ENCODE results near the gene CDH26. TPM values are rescaled to one million over a fixed set of nuclear protein-coding genes. Genes with fewer than 3 reads are reported as not detected.

The CDH26 gene
- total and polyA plus RNA-seq, 9 of the 15 experiments (the other 6 are each of a cell fraction or from before 2014, with no cell fraction given): 0.07 to 0.13 (median 0.10) TPM; not detected in 4

DNA sequence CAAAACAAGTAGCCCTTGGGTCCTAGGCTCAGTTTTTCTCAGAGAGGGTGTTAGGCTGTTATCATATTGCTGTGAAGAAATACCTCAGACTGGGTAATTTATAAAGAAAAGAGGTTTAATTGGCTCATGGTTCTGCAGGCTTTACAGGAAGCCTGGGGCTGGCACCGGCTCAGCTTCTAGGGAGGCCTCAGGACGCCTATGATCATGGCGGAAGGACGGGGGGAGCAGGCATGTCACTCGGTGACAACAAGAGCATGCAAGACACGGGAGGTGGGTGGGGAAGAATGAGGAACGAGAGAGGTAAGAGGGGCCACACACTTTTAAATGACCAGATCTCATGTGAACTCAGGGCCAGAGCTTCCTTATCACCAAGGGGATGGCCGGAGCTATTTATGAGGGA is 26.9 kb downstream of the CDH26 start:
- no peaks in the 10 kb centered on the region for H3K79me2 ChIP-seq (ENCODE audit: control insufficient read depth, insufficient read depth, low read length)
- no peak for ATAC-seq
- in situ Hi-C loops (cut with MboI) (no loop called here), intact Hi-C loops (cut with micrococcal nuclease) (no loop called here)
- no peaks in the 10 kb centered on the region for H3K9me3 ChIP-seq (replicated peaks; ENCODE audit: control insufficient read depth, insufficient read depth, low read depth, low read length)
- ChIA-PET CTCF (ENCODE audit: low intra/inter-chr PET ratio) (no interaction called here), POLR2A (no interaction called here)
- H4K20me1 ChIP-seq (replicated peaks; ENCODE audit: control insufficient read depth, insufficient read depth, low read length): no peaks in the 10 kb centered on the region
- no TSS peak for BruUV-seq (replicated peaks)
- no peak overlapping the region for H3K4me3 ChIP-seq
- H3K4me2 ChIP-seq (ENCODE audit: insufficient read depth, low read length): no peak overlapping the region
- H3K4me1 ChIP-seq (replicated peaks in 1 of 2; ENCODE audit: control insufficient read depth in 2 of 2, insufficient read depth in 2 of 2, low read length in 2 of 2): peaks cover 0 to 7% of the 10 kb centered on the region in 2 experiments; a peak in 2 of 5 replicates
- peaks cover 3 to 5% of the 10 kb centered on the region in 2 experiments; a peak in 4 of 5 replicates for H3K27me3 ChIP-seq (ENCODE audit: control insufficient read depth in 2 of 2, insufficient read depth in 2 of 2, low read length in 2 of 2)
- H3K9ac ChIP-seq (ENCODE audit: insufficient read depth in 1 of 2, low read depth in 2 of 2, low read length in 2 of 2): no peak overlapping the region
- FAIRE-seq: no peak
- TF ChIP-seq, protein P1, sequence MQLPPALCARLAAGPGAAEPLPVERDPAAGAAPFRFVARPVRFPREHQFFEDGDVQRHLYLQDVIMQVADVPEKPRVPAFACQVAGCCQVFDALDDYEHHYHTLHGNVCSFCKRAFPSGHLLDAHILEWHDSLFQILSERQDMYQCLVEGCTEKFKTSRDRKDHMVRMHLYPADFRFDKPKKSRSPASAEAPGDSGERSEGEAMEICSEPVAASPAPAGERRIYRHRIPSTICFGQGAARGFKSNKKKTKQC (CRISPR knock-in tag; IDR thresholded peaks at IDR 0.05): no peak
- TF ChIP-seq PRMT5 (CRISPR knock-in tag; IDR thresholded peaks at IDR 0.05): no peak
- no peak for TF ChIP-seq MAFF (IDR thresholded peaks at IDR 0.05; ENCODE audit: low read length)
- no peak for TF ChIP-seq ZNF780A (CRISPR knock-in tag; IDR thresholded peaks at IDR 0.05)
- TF ChIP-seq PCBP2 (IDR thresholded peaks at IDR 0.05; ENCODE audit: low read depth, low read length, poor library complexity, severe bottlenecking): no peak
- no peak for TF ChIP-seq ZNF408 (CRISPR knock-in tag; IDR thresholded peaks at IDR 0.05; ENCODE audit: low read depth)
- TF ChIP-seq SIN3A (IDR thresholded peaks at IDR 0.05; ENCODE audit: borderline replicate concordance in 2 of 2, control insufficient read depth in 1 of 2, low read depth in 2 of 2, low read length in 2 of 2): no peak
- no peak for TF ChIP-seq SLC30A9 (CRISPR knock-in tag; IDR thresholded peaks at IDR 0.05)
- no peak for TF ChIP-seq JUN (IDR thresholded peaks at IDR 0.05; ENCODE audit: borderline replicate concordance, low read depth, low read length)
- TF ChIP-seq JUN (CRISPR knock-in tag; IDR thresholded peaks at IDR 0.05; ENCODE audit: borderline replicate concordance): no peak
- TF ChIP-seq TCF7 (IDR thresholded peaks at IDR 0.05; ENCODE audit: borderline replicate concordance): no peak
- TF ChIP-seq, protein P2, sequence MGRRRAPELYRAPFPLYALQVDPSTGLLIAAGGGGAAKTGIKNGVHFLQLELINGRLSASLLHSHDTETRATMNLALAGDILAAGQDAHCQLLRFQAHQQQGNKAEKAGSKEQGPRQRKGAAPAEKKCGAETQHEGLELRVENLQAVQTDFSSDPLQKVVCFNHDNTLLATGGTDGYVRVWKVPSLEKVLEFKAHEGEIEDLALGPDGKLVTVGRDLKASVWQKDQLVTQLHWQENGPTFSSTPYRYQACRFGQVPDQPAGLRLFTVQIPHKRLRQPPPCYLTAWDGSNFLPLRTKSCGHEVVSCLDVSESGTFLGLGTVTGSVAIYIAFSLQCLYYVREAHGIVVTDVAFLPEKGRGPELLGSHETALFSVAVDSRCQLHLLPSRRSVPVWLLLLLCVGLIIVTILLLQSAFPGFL (CRISPR knock-in tag; IDR thresholded peaks at IDR 0.05): no peak
- no peak for TF ChIP-seq ETV1 (tag; conservative IDR thresholded peaks at IDR 0.05; ENCODE audit: low read depth)
- TF ChIP-seq CHD1 (IDR thresholded peaks at IDR 0.05; ENCODE audit: low read length): no peak
- TF ChIP-seq ZNF12 (CRISPR knock-in tag; IDR thresholded peaks at IDR 0.05): no peak
- TF ChIP-seq EP400 (IDR thresholded peaks at IDR 0.05): no peak
- TF ChIP-seq HMGN3 (IDR thresholded peaks at IDR 0.05; ENCODE audit: borderline replicate concordance, extremely low read depth, insufficient read length, low read depth, low read length): no peak
- no peak for TF ChIP-seq NCOA1 (IDR thresholded peaks at IDR 0.05; ENCODE audit: low read depth)
- TF ChIP-seq ZNF133 (CRISPR knock-in tag; IDR thresholded peaks at IDR 0.05): no peak
- no peak overlapping the region for H3K27ac ChIP-seq (ENCODE audit: extremely low read depth, low read depth, low read length)
- no peak for DNase-seq (ENCODE audit: extremely low read depth in 1 of 4, low spot score in 3 of 4)
- H3K9me1 ChIP-seq (ENCODE audit: control insufficient read depth, insufficient read depth, low read length): no peaks in the 10 kb centered on the region
- 19% methylated on average over 8 of the region's 8 CpGs for WGBS (ENCODE audit: insufficient coverage, low coverage, missing lambda C conversion rate)
- H3K36me3 ChIP-seq (ENCODE audit: control insufficient read depth, insufficient read depth, low read length): no peaks in the 10 kb centered on the region
- H2AFZ ChIP-seq (ENCODE audit: low read depth, low read length): peak overlapping the region; percentile 30; the same call in 1 of the 2 replicates
